Esophagus (tissue), 2 donors: ENCODE measurements around the gene CCSER2. TPM values are rescaled to one million over a fixed set of nuclear protein-coding genes. Genes with fewer than 3 reads are reported as not detected.

Experiments used
- H3K27ac ChIP-seq, 2 donors: one replicate each; pipeline ENCODE4 v1.5.1; 2013; ENCODE audit warnings: low read depth in 2 of 2, mild to moderate bottlenecking in 2 of 2, inconsistent platforms in 1 of 2, low read length in 1 of 2, moderate library complexity in 1 of 2
- H3K27me3 ChIP-seq, 2 donors: one replicate each; pipeline ENCODE4 v1.6.1; 2013; ENCODE audit warnings: low read length in 2 of 2, control low read depth in 1 of 2, mild to moderate bottlenecking in 1 of 2; ENCODE audit not compliant: insufficient read depth in 2 of 2, control insufficient read depth in 1 of 2
- H3K36me3 ChIP-seq, 2 donors: one replicate each; pipeline ENCODE4 v1.6.1; 2013; ENCODE audit warnings: low read length in 1 of 2; ENCODE audit not compliant: control insufficient read depth in 2 of 2, insufficient read depth in 2 of 2
- H3K4me1 ChIP-seq, 2 donors: one replicate each; pipeline ENCODE4 v1.6.1; 2013; ENCODE audit warnings: low read length in 1 of 2; ENCODE audit not compliant: control insufficient read depth in 2 of 2, insufficient read depth in 2 of 2
- H3K4me3 ChIP-seq, 2 donors: one replicate each; pipeline ENCODE4 v1.5.1; 2013; ENCODE audit warnings: low read length in 2 of 2, mild to moderate bottlenecking in 2 of 2, low read depth in 1 of 2, moderate library complexity in 1 of 2
- H3K9me3 ChIP-seq, 2 donors: one replicate each; pipeline ENCODE4 v1.6.1; 2013; ENCODE audit warnings: mild to moderate bottlenecking in 2 of 2, low read depth in 1 of 2, low read length in 1 of 2, moderate library complexity in 1 of 2; ENCODE audit not compliant: control insufficient read depth in 2 of 2, insufficient read depth in 1 of 2
- WGBS, 2 donors: extraction: QIAGEN DNeasy Blood & Tissue Kit; methylation state at CpG; one replicate each; pipeline ENCODE4 v1.1.7; 2013; 5-methylcytosine and 5-hydroxymethylcytosine counted together
- polyA plus RNA-seq, 2 donors: library from polyadenylated mRNA; stranded (reverse); fragments of 200-250 nt; gene quantifications; one replicate each; pipeline ENCODE4 v1.2.3, GENCODE V29; 2013
- donor health status: healthy with polysubstance abuse.
- donor health status: Bipolar disorder and iron deficiency.

The CCSER2 gene
- polyA plus RNA-seq, 2 donors, result 10.0 to 11.6 TPM

DNA sequence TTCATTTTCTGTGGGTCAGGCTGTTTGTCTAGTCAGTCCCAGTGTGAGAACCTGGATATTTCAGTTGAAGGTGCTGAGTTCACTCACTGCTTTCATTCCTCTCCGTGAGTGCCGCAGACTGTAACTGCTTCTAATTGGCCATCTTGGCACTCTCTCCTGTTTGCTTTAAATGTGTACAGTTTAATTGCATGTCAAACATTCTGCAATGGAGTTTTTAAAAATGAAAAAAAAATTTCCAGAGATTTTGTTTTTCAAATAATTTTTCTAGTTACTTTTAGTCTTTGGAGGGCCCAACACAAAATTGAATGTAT lies 87.8 kb downstream of the CCSER2 start:
- Histone ChIP-seq H3K27me3 (no peaks in the 10 kb centered on the region), H3K27ac (no peak overlapping the region), H3K9me3 (no peaks in the 10 kb centered on the region), H3K4me1 (peaks cover 0 to 4% of the 10 kb centered on the region in 2 donors), H3K36me3 (peaks cover 0 to 5% of the 10 kb centered on the region in 2 donors), H3K4me3 (no peak overlapping the region)
- 68 to 76% methylated on average over 2 of the region's 2 CpGs for WGBS, 2 donors

DNA sequence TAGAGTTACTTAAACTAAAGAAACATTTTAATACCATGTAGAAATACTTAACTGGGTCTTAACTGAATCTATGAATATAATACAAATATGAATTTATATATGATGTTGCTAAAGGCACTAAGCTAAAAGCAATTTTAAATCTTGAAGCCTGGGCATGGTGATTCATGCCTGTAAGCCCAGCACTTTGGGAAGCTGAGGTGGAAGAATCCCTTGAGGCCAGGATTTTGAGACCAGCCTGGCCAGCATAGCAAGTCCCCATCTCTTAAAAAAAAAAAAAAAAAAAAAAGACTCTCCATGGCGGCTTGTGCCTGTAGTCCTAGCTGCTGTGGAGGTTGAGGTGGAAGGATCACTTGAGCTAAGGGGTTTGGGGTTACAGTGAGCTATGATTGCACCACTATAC lies 95.3 kb downstream of the CCSER2 start:
- Histone ChIP-seq H3K27me3 (no peaks in the 10 kb centered on the region), H3K4me3 (no peak overlapping the region), H3K36me3 (no peaks in the 10 kb centered on the region), H3K4me1 (no peaks in the 10 kb centered on the region), H3K27ac (no peak overlapping the region), H3K9me3 (no peaks in the 10 kb centered on the region)
- 73 to 92% methylated on average over 1 of the region's 1 CpG for WGBS, 2 donors

DNA sequence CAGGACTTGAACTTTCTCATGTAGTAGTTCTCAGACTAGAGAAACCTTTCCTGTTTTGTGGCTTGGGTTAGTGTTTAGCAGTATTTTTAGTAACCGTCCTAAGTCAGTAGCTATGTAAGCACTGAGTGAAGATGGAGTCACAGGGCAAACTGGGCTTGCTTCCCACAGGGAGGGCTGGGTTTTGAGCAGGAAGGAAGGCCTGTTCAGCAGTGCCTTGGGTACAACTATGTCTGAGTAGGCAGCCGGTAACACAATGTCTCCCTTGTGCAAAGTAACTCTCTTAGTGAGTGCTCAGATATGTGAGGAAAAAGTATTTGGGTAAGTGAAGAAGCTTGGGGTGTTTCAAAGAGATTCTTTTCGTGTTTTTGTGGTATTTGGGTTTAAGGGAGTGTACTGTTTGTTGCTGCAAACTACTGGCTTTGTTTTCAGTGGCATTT lies 96.4 kb downstream of the CCSER2 start:
- Histone ChIP-seq H3K4me1 (no peaks in the 10 kb centered on the region), H3K27ac (peak overlapping the region; percentile 44 to 71), H3K36me3 (no peaks in the 10 kb centered on the region), H3K4me3 (peak overlapping the region in 1 of 2 donors; percentile 33), H3K9me3 (no peaks in the 10 kb centered on the region), H3K27me3 (no peaks in the 10 kb centered on the region)
- WGBS, 2 donors, result 6 to 21% methylated on average over 3 of the region's 3 CpGs

DNA sequence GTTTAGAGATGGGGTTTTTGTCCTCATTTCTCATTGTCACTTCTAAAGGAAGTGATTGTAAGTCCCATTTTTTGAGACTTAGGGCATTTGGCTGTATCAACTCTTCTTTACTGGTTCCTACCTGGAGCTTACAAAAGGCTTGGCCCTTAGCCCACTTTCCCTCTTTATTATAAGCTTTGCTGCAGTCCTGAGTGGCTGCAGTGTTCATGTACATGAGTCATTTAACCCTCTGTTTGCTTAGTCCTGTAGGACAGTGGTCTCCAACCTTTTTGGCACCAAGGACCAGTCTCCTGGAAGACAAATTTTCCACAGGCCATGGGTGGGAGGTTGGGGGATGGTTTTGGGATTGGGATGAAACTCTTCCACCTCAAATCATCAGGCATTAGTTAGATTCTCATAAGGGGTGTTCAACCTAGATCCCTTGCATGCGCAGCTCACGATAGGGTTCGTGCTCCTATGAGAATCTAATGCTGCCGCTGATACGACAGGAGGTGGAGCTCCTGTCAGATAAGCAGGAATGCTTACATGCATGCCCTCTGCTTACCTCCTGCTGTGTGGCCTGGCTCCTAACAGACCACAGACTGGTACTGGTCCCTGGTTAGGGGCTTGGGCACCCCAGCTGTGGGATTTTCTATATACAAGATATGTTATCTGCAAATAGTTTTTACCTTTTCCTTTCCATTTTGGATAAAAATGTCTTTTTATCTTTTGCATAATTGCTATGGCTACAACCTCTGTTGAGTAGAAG lies 99.7 kb downstream of the CCSER2 start:
- H3K9me3 ChIP-seq, result no peaks in the 10 kb centered on the region
- no peak overlapping the region for H3K27ac ChIP-seq
- 82 to 89% methylated on average over 5 of the region's 5 CpGs for WGBS, 2 donors
- H3K4me1 ChIP-seq, result no peaks in the 10 kb centered on the region
- no peaks in the 10 kb centered on the region for H3K27me3 ChIP-seq
- H3K4me3 ChIP-seq, result no peak overlapping the region
- no peaks in the 10 kb centered on the region for H3K36me3 ChIP-seq

DNA sequence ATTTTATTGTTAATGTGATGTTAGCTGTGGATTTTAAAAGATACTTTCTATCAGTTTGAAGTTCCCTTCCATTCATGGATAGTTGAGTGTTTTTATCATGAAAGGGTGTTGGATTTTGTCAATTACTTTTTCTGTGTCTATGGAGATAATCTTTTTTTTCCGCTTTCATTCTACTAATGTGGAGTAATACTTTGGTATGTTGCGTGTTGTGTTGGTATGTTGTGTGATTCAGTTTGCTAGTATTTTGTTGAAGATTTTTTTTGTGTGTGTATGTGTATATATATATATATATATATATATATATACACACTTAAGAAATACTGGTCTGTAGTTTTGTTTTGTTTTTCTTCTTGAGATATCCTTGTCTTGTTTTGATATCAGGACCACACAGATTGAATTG lies 100.3 kb downstream of the CCSER2 start:
- H3K27ac ChIP-seq, result no peak overlapping the region
- no peak overlapping the region for H3K4me3 ChIP-seq
- H3K4me1 ChIP-seq, result no peaks in the 10 kb centered on the region
- H3K27me3 ChIP-seq, result no peaks in the 10 kb centered on the region
- 93 to 97% methylated on average over 2 of the region's 2 CpGs for WGBS, 2 donors
- H3K36me3 ChIP-seq, result no peaks in the 10 kb centered on the region
- H3K9me3 ChIP-seq, result no peaks in the 10 kb centered on the region

DNA sequence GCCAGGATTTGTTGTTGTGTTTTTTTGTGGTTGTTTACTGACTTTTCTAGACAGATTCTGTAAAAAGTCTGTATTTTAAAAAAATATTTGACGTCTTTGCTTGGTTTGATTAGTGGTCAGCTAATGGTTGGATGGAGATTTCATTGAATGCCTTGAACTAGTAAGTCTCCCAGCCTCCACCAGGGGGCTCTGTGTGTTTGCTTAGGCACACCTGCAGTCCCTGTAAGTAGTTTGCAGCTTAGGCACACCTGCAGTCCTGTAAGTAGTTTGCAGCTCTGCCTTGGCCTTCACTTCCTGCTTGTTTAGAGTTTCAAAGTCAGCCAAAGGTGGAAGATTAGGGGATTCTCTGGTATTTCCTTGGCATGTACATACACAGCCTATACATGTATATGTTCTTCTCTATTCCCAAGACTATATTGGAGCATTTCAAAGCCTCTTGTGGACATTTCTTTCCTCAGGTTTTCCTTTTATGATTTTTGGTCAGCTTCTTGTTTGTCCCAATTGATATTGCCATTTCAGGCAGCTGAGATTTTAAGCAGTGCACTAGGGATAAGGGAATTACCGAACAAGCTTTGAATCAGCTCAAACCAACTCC lies 101.6 kb downstream of the CCSER2 start:
- 82 to 89% methylated on average over 2 of the region's 2 CpGs for WGBS, 2 donors
- Histone ChIP-seq H3K4me1 (no peaks in the 10 kb centered on the region), H3K4me3 (no peak overlapping the region), H3K36me3 (no peaks in the 10 kb centered on the region), H3K9me3 (no peaks in the 10 kb centered on the region), H3K27ac (peak overlapping the region in 1 of 2 donors; percentile 72), H3K27me3 (no peaks in the 10 kb centered on the region)

DNA sequence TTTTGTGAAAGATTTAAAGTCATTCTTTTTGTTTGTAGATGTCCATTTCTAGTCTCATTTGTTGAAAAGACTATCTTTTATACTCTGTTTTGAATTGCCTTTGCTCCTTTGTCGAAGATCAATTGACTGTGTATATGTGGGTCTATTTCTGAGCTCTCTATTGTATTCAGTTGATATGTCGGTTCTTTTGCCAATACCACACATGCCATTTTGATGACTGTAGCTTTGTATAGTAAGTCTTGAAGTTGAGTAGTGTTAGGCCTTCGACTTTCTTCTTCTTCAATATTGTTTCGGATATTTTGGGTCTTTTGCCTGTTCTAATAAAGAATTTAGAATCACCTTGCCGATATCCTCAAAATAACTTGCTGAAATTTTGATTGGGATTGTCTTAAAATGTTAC lies 104.5 kb downstream of the CCSER2 start:
- Histone ChIP-seq H3K9me3 (no peaks in the 10 kb centered on the region), H3K4me3 (no peak overlapping the region), H3K36me3 (no peaks in the 10 kb centered on the region), H3K27me3 (no peaks in the 10 kb centered on the region), H3K27ac (no peak overlapping the region), H3K4me1 (no peaks in the 10 kb centered on the region)
- 92 to 95% methylated on average over 5 of the region's 5 CpGs for WGBS, 2 donors

DNA sequence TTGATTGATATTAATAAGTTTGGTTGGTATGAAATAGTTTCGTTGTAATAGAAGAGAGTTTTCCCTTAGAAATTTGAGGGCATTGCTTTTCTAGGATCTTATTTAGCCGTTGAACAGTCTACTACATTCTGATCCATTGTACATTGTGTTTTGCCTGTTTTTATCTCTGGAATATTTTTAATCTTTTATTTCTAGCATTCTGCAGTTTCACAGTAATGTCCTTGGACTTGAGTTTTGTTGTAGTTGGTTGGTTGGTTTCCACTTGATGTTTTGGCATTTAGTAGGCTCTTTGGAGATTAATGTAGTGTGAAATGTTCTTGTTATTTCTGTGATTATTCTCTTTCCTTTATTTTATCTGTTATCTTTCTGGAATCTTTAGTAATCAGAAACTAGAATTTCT lies 112.4 kb downstream of the CCSER2 start:
- H3K36me3 ChIP-seq, result no peaks in the 10 kb centered on the region
- WGBS, 2 donors, result 83 to 85% methylated on average over 2 of the region's 2 CpGs

DNA sequence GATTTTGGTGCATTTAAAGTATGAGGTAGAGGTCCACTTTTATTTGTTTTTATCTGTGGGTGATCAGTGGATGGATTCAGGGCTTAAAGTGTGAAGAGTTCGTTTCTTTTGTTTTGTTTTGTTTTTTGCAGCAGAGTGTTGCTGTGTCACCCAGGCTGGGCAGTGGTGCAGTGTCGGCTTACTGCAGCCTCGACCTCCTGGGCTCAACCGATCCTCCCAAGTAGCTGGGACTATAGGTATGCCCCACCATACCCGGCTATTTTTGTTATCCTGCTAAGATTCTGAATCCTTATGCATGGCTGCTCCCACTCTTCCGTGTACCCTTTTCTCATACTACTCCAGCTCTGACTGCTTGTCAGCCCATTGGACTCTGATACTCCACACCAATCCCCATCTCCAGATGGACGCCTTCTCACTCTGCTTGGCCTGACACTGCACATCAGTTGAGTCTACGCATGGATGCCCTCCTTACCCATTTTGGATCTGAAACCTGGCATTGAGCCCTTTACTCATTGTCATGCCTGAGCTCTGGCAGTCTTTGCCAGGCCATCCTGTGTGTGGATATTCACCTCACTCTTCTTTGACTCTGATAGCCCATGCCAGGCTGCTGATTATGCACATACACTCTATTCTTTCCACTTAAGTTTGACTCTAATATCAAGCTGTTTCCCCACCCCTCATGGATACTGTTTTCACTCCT lies 119.5 kb downstream of the CCSER2 start:
- 89 to 95% methylated on average over 8 of the region's 8 CpGs for WGBS, 2 donors

More for the DNA sequence above, 112.4 kb downstream of the CCSER2 start:
- no peaks in the 10 kb centered on the region for H3K27me3 ChIP-seq
- H3K9me3 ChIP-seq, result no peaks in the 10 kb centered on the region
- no peak overlapping the region for H3K4me3 ChIP-seq
- H3K27ac ChIP-seq, result no peak overlapping the region
- H3K4me1 ChIP-seq, result no peaks in the 10 kb centered on the region

More for the DNA sequence above, 119.5 kb downstream of the CCSER2 start:
- Histone ChIP-seq H3K36me3 (no peaks in the 10 kb centered on the region), H3K27me3 (no peaks in the 10 kb centered on the region), H3K27ac (no peak overlapping the region), H3K4me3 (no peak overlapping the region), H3K9me3 (no peaks in the 10 kb centered on the region), H3K4me1 (no peaks in the 10 kb centered on the region)
